Right hindlimb (tissue), 1 donor: ENCODE results near the gene COL7A1.

Source experiments
- DNase-seq: peaks from one replicate; pipeline ENCODE4 v3.0.0-alpha.2; 2018

The COL7A1 gene

DNA sequence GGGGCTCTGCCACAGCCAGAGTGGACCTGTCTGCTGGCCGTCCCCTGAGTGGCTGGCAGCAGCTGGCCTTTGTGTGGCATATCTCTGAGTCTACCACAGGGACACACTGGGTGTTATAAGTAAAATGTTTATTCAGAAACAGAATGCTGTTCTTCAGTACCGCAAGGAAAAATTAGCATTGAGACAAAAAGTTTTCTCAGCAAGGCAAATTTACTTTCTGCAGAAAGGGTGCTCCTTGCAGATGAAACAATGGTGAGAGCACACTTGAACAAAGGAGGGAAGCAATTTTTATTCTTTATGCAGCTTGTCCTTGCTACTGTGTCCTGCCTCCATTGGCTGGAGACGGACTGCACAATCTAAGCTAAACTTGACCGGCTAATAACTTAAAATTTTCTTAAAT lies 22.4 kb upstream of the COL7A1 start:
- DNase-seq: no peak

DNA sequence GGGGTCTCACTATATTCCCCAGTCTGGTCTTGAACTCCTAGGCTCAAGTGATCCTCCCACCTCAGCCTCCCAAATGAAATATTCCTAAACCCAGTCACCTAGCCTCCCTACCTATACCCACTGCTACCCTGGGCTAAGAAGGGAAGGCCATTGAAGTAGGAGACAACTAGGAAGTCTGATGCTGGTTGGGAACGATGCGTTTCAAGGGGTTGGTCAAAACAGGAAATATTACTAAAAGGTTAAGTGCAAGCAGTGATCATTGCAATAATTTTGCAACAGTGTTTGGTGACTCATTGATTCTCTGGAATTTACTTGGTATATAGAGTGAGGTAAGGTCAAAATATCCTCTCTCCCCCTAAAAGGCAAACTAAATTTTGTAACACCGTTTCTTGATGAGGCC lies 18.9 kb upstream of the COL7A1 start:
- no peak for DNase-seq

DNA sequence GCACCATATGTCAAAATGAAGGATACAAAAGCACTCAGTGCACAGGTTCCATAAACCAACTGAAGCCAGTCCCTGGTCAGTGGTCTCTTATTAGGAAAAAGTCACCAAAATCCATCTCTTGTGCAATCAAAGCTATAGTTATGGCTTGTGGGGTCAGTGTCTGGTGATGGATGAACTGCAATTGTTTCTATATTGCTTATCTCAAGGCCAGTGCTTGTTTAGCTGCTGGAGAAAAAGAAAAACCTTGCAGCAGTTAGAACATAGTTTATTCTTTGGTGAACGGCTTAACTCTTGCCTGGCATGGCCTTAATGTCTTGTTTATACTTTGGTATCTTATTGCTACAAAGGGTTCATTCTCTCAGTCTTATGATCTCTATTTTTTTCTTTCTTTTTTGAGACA lies 17.2 kb upstream of the COL7A1 start:
- no peak for DNase-seq

DNA sequence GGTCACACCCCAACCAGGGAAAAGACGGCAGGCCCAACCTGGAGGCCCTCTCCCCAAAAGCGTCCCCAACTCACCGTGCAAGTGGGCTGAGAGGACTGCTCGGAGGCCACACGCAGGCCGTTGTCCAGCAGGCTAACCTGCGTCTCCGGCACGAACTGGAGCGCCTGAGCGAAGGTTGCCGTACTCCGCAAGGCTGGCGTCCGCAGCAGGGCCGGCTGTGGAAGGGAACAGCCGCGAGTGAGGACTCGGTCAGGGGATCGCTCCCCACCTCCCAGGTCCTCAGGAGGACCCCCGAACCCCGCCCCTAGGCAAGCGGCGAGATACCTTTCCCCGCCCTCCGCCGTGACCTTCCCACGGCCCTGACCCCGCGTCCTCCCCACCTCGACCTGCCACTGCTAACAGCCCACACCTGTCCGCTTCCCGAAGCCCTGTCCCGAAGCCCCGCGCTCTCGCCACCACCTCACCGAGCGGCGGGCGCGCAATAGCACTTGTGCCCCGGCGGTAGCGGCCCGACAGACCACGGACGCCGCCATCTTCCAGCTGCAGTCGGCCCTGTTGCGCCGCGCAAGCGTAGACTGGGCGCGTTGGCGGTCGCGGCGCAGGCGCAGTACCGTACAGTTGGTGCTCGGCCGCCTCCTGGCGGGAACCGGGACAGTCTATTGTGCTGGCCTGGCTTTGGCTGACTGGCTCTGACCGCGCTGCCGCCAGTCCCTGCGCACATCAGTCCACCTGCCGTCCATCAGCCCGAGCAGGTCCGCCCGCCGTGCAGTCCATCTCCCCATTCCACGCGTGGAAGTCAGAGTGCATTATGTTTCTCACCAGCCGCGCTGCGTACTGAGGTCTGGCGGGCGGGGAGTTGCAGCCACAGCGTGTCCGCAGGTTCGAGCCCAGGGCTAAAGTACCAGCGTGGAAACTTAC lies 14.2 kb upstream of the COL7A1 start, which contains the start of gene UQCRC1:
TSS of gene UQCRC1 (minus strand) at position 559 of the 918 bp plus-strand sequence. CDS start at position 533, 26 bp downstream.
- peak; percentile 96 for DNase-seq

DNA sequence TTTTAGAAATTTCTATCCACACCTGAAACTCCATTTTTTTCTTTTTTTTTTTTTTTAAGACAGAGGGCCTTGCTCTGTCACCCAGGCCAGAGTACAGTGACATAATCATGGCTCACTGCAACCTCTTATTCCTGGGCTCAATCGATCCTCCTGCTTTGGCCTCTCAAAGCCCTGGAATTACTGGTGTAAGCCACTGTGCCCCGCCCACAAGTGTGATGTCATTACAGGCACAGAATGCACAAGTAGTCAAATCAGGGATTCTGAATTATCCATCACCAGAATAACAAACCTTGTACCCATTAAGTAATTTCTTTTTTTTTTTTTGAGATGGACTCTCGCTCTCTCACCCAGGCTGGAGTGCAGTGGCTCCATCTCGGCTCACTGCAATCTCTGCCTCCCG lies 12.4 kb upstream of the COL7A1 start:
- no peak for DNase-seq

DNA sequence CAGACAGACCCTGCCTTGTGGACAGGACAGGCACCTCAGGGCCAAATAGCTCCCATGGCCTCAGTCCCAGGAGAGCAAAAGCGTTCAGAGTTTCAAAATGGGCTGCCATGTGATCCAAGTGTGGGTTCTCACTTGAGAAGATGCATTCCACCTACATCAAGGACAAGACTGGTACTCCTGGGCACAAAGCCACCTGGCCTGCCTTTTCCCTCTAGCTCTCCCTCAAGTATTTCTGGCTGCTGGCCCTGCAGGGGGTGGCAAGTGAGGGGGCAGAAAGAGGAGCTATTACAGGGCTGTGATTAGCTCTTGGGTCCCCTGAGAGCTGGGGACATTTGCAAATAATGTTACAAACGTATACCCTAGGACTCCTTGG lies 6.5 kb upstream of the COL7A1 start:
- no peak for DNase-seq

DNA sequence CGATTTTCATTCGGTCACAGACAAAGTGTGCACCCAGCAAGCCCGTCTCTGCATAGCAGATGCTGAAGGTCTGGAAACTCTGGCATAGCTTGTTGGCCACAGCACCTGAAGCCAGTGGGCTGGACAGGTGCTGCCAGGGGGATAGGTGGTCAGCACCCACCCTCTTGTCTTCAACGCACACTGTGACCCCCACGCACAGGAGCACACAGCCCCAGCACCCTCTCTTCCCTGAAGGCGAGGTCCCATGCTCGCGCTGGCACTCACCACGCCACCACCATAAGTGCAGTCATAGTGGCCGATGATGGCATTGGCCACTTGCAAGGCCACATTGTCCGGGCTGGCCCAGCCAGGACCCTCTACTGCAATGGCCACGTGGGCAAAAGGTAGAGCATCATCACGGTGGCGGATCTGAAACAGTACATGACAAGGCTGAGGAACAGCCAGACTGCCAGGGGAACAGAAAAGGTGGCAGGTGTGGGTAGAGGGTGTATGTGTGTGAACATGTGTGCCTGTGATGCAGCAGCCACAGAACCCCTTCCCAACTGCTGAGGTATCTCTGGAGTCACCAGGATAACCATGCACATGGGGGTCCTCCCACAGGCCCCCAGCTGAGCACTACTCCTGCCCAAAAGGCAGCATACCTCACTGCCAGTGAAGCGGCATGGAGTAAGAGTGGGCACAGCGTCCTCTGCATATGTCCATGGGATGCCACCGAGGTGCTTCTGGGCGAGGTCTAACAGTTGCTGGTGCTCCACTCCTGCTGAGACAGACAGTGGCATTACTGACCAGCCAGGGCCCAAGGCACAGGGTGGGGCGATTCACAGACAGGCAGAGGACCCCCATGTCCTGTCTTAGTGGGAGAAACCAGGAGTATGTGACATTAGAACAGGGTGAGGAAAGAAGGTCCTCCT lies 5.8 kb upstream of the COL7A1 start:
- no peak for DNase-seq

DNA sequence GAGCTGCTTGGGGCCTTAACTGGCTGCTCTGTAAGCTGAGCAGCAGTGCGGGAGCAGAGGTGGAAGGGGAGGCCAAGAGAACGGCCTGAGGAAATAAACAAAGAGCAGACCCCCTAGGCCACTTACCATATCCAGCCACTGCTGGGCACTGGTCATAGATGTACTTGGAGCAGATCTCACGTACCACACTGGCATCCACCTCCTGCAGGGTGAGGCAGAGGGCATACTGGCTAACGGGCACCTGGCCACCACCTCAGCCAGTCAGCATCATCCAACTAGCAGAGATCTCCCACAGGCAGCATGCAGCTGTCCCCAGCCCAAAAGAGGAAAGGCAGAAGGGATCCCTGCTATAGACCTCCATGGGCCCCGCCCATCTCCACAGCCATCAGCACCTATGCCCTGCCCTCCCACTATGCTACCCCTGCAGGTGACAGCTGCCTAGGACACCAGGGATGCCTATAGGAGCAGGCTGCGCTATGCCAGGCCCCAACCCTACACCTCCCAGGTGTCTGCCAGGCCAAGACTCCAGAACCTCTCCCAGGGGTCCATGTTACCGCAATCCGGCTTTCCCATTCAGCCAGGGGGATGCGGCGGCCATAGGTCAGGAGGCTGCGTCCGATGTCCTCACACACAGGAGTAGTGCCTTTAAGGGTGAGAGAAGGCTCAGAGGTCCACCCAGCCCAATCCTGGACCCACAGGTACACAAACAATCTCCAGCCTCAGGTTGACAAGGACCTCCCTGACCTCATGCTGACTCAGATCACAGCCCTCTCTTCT lies 4.6 kb upstream of the COL7A1 start:
- no peak for DNase-seq

DNA sequence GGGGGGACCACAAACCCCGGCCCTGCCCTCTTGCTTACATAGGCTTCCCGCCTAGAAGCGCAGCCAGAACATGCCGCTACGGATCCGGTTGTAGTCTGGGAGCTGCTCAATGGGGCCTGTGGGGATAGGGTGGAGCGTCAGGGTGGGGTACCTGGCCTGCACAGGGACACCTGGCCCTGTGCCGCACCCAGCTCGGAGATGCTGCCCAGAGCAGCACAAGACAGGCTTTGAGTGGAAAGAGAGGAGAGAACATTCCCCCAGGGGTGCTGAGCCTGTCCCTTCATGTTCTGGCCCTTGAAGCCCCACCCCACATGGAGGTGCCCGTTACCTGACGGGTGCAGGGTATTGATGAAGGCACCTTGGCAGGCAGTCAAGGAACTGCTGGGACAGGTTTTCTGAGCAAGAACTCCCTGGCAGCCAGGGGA lies 4.0 kb upstream of the COL7A1 start:
- DNase-seq: no peak

DNA sequence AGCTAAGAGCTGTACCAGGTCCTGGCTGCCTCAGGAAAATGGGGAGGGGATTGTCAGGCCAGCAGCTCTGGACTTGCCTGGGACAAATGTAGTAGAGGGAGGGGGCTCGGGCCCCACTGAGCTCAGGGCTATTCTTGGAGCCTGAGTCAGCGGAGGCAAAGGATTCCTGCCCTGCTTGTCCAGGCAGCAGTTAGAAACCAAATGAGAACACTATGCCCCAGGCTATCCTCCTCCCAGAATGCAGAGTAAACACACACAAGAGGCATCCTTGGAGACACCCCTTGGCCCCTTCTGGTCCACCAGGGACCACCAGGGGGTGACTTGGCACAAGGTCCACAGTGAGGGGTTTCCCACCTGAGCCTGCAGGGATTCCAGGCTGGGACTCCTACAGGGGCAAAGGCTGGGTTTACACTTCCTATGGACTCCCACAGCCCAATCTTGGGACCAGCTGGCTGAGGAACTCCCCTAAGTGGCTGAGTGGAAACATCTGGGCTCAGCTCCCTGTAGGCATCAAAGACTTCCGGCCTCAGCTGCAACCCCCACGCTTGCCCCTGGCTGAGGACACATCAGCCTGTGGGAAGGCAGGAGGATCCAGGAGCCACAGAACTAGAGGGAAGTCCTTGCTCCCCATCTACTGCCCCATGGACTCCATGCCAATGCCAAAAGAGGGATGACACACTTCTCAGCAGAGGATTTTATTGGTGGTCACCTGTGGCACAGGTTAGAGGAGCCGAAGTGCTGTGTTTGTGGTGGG lies 3.4 kb upstream of the COL7A1 start:
- peak; percentile 58 for DNase-seq

DNA sequence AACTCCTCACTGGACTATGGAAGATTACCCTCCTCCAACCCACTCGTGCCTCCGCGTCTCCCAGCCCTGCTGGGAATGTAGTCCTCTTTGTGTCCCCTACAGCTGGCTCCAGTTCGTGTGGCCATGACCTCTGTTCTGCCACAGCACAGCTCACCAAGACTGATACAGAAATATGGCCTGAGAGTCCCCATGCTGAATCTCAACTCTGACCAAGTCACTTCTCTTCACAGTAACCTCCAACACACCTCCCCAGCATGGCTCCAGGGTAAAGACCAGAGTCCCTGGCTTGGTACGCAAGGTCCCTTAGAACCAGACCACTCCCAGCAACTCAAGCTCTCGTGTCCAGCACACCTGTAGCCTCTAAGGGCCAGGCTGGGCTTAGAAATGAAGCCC lies 2.3 kb upstream of the COL7A1 start:
- no peak for DNase-seq

DNA sequence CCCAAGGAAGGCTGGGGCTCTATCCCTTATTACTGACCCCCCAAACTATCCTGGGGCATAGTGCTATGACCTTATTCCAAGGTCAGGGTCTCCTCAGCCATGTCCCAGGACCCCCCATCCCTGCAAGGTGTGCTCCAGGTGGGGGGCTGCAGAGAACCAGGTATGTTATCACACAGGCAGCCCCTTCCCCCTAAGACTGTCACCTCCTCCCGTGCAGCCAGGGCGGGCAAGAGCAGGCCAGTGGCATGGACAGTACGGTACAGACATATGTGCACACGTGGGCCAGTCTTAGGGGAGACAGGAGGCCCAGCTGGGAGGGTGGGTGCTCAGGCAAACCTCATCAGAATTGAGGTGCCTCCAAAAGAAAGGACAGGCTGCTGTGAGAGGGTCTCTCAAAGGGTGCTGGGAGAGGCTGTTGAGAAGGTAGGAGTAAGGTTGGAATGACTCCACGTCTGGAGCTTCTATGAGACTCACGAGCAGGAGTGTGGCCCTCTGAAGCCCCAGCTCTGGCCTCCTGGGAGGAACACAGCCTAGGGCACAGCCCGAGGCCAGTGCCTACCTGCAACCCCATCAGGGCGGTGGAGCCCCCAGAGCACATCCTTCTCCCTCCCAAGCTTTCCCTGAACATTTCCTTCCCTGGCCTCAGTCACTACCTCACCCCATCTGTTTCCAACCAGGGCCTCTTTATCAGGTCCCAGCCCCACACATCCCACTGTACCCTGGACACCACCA lies 1.7 kb upstream of the COL7A1 start:
- DNase-seq: no peak

DNA sequence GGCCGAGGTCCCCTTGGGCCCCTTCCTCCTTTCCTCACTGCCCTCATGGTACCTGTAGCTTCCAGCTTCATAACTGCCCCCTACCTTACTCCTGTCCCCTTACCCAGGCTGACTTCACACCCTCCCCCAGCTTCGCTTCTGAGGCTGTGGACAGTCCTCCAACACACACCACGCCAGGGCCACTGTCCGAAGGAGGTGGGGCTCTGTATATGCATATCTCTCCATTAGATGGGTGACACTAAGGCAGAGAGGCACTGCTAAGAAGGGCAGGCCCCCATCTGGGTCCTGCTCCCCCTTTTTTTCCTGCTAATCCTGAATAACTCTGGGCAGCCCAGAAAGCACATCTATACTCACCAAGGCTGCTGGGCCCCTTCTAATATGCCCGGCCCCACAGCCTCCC lies 1.0 kb upstream of the COL7A1 start:
- no peak for DNase-seq

DNA sequence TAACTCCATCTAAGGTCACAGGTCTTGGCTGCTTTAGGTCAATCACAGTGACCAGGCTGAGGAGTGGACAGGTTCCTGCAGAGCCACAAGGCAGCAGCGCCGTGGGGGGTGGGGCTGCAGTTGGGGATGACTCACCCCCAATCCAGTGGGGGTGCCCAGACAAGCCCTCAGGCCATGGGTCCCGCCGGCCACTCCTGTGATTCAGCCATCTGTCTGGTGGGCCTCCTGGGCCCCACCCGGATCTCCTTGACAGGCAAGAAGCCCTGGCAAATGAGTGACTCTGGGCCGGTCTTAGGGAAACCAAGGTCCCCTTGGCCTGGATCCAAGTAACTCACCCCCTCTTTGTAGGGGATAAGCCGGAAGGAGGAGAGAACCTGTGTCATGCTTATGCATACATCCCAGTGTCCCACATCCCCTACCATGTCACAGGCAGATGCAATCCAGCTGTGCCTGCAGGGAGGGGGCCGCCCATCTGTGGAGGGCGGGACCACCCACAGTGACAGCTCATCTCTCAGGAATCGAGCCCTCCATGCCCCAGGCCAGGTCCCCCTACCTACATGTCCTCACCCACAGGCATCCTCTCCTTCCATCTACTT lies 495 bp upstream of the COL7A1 start:
- no peak for DNase-seq

DNA sequence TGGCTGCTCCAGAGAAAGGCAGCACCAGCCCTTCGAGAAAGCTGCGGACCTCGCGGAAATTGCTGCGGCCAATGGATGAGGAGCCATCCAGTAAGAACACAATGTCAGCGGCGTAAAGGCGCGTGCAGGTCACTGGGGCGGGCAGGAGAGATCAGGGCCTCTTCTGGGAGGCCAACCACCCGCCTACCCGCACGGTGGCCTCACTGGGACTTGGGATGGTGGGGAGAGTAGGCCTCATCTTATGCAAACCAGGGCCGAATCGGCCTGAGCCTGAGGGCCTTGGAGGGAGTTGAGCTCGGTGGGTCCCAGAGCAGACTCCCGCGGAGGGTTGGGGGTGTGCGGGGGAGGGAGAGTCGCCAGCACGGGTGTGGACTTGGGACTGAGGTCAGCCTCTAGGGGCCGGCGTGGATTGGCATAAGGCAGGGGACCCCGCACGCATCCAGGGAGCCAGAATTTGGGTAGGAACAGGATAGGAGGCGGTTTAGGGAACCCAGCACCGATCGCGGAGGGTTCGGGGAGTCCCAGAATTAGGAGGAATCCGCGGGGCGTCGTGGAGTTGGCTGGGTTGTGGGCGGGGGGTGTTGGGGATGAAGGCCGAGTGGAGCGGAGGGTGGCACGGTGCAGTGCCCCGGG lies 596 bp downstream of the COL7A1 start:
- no peak for DNase-seq

DNA sequence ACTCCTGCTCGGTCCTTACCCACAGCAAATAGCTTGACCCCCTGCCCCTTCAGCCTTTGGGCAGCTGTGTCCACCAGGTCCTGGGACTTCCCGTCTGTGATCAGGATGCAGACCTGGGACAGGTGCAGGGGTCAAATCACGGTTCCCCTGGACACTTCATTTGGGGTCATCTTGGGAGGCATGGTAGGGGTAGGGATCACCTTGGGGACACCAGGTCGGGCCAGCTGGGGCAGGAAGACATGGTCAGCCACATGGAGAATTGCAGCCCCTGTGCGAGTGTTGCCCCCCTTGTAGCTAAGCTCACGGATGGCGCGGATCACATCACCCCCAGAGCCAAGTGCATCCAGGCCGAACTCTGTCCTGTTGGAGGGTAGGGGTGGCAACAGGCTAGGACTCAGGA lies 1.8 kb downstream of the COL7A1 start:
- DNase-seq: no peak

DNA sequence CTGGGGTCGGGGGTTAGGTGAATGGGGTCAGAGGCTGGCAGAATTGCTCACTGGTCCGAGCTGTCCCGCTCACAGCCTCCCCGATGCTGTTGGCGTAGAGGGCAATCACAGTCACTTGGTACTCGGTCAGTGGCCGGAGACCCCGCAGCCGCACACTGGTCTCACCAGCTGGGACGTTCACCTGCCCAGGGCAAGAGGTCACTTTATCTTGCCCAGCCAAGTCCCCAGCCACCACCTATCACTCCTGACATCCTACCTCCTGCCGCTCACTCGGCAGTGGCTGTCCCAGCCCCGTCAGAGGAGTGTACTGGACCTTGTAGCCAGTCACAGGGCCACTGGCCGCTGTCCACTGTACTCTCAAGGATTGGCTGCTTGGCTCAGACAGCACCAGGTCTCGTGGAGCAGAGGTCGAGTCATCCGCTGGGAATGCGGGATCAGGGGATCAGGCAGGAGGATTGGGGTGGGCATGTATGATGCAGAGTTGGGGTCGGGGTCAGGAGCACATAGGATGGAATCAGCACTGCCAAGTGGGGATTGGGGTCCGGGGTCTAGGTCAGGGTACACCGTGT lies 2.5 kb downstream of the COL7A1 start:
- no peak for DNase-seq

DNA sequence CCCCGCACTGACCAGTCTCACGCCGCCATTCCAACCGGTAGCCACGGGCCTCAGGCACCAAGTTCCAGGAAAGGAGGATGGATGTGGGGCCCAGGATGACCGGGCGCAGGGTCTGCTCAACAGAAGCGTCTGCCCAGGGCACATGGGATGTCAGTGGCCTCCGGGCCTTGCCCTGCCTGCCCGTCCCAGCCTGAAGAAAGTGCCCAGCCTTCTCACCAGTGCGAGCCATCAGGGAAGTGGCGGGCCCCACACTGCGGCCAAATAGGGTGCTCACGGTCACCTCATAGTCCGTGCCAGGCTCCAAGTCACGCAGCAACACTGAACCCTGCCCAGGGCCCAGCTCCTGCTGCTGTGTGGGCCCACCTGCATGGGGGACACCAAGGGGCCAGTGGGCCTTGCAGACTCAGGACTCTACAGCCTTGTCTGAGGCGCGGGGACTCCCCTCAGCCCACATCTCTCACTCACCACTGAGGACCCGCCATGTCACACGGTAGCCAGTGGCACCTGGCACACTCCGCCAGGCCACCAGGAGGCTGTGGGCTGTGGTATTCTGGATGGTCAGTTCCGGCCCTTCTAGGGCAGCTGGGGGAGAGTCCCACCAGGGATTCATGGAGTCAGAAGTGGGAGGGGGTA lies 3.1 kb downstream of the COL7A1 start:
- no peak for DNase-seq

DNA sequence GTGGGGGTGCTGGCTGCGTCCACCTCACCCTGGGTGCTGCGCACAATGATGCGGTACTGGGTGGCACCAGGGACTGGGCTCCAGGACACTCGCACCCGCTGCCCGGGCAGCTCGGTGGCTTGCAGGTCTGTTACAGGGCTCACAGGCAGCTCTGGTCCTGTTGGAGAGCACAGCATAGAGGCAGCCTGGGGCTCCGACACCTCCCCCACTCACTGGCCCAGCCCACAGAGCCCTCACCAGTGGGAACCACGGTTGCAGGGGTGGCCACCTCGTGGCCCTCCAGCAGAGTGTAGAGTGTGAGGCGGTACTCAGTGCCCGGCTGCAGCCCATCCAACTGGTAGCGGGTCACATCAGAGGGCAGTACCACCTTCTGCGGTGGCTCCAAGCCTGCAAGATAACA lies 3.7 kb downstream of the COL7A1 start:
- no peak for DNase-seq

DNA sequence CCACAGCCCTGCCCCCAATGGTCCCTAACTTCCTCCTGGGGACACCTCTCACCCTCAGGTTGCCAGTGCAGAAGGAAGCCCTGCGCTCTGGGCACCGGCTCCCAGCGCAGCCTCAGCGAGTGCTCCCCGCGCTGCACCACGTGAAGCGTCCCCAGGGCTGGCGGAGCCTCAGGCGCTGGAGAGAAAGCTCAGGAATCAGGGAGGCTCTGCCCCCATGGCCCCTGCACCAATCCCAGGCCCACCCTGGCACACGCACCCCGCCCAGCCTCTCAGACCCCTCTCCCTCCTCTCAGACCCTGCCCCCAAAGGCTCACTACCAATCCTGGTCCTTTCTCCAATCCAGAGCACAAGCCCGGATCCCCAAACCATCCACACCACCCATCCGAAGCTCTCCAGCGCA lies 6.9 kb downstream of the COL7A1 start:
- DNase-seq: no peak
